GM23338 (cell line): ENCODE data around the gene CRTC3. TPM values are rescaled to one million over a fixed set of nuclear protein-coding genes. Genes with fewer than 3 reads are reported as not detected.

ENCODE experiments used
- ATAC-seq: fragments of 200-7000 bp; cut with Tn5 transposase; 3 replicates; pipeline ENCODE4 v1.9.1; 2020
- DNase-seq: peaks from one replicate; pipeline ENCODE4 v3.0.0-alpha.2; 2015; ENCODE audit warnings: low spot score
- H2AFZ ChIP-seq: fragments of 200-600 bp; sonication (generic); 2 replicates; pipeline ENCODE4 v1.8.0; 2016; ENCODE audit warnings: antibody characterized with exemption, mild to moderate bottlenecking, moderate library complexity
- H3F3A ChIP-seq: fragments of 200-600 bp; sonication (generic); replicated peaks from 2 replicates; pipeline ENCODE4 v1.8.0; 2017; ENCODE audit warnings: antibody characterized with exemption, mixed run types, low read depth
- H3K27ac ChIP-seq: fragments of 200-600 bp; sonication (generic); 2 replicates; pipeline ENCODE4 v1.6.1; 2016; ENCODE audit warnings: low read depth
- H3K27me3 ChIP-seq: fragments of 200-600 bp; sonication (generic); 2 replicates; pipeline ENCODE4 v1.8.0; 2016; ENCODE audit warnings: mild to moderate bottlenecking, mixed run types, moderate library complexity; ENCODE audit not compliant: insufficient read depth
- H3K36me3 ChIP-seq: fragments of 200-600 bp; sonication (generic); 2 replicates; pipeline ENCODE4 v1.8.0; 2016; ENCODE audit warnings: mild to moderate bottlenecking; ENCODE audit not compliant: insufficient read depth
- H3K4me1 ChIP-seq: fragments of 200-600 bp; sonication (generic); 2 replicates; pipeline ENCODE4 v1.8.0; 2016; ENCODE audit warnings: mild to moderate bottlenecking, moderate library complexity; ENCODE audit not compliant: insufficient read depth
- H3K4me2 ChIP-seq: fragments of 200-600 bp; sonication (generic); 2 replicates; pipeline ENCODE4 v1.7.1; 2017; ENCODE audit warnings: mixed run types
- H3K4me3 ChIP-seq: fragments of 200-600 bp; sonication (generic); 2 replicates; pipeline ENCODE4 v1.6.1; 2016; ENCODE audit warnings: mixed run types
- H3K79me2 ChIP-seq: fragments of 200-600 bp; sonication (generic); replicated peaks from 2 replicates; pipeline ENCODE4 v1.8.0; 2017; ENCODE audit warnings: mild to moderate bottlenecking; ENCODE audit not compliant: insufficient read depth
- H3K9me2 ChIP-seq: fragments of 200-600 bp; sonication (generic); 2 replicates; pipeline ENCODE4 v1.8.0; 2017; ENCODE audit not compliant: insufficient read depth
- H4K20me1 ChIP-seq: fragments of 200-600 bp; sonication (generic); replicated peaks from 2 replicates; pipeline ENCODE4 v1.8.0; 2017; ENCODE audit warnings: mild to moderate bottlenecking; ENCODE audit not compliant: insufficient read depth
- H3K27ac Mint-ChIP-seq: 2 replicates; pipeline ENCODE4 v1.8.0; 2020; ENCODE audit warnings: inconsistent platforms, mild to moderate bottlenecking, moderate library complexity, mixed read lengths
- H3K27me3 Mint-ChIP-seq: 3 replicates; pipeline ENCODE4 v1.8.0; 2022; ENCODE audit warnings: low read depth, mild to moderate bottlenecking, moderate library complexity, mixed read lengths, inconsistent platforms; ENCODE audit not compliant: insufficient read depth, poor library complexity
- H3K36me3 Mint-ChIP-seq: 3 replicates; pipeline ENCODE4 v1.8.0; 2021; ENCODE audit warnings: low read depth, mild to moderate bottlenecking, inconsistent platforms, moderate library complexity, mixed read lengths
- H3K4me1 Mint-ChIP-seq: 3 replicates; pipeline ENCODE4 v1.8.0; 2020; ENCODE audit warnings: mild to moderate bottlenecking, inconsistent platforms, mixed read lengths
- H3K4me3 Mint-ChIP-seq: 3 replicates; pipeline ENCODE4 v1.8.0; 2021; ENCODE audit warnings: moderate library complexity, mild to moderate bottlenecking, inconsistent platforms, mixed read lengths
- H3K9me3 Mint-ChIP-seq: 3 replicates; pipeline ENCODE4 v1.8.0; 2020; ENCODE audit warnings: moderate library complexity, mild to moderate bottlenecking, inconsistent platforms, mixed read lengths
- CTCF ChIP-seq, 2 experiments: fragments of 200-600 bp in 1 of 2; sonication (generic) in 1 of 2; conservative IDR thresholded peaks; 2 replicates each; pipeline versions ENCODE4 v1.5.1 to v1.6.1; 2016 to 2017; ENCODE audit warnings: antibody characterized with exemption in 2 of 2, low read depth in 2 of 2, mild to moderate bottlenecking in 2 of 2, moderate library complexity in 1 of 2
- EZH2 ChIP-seq: fragments of 200-600 bp; sonication (generic); IDR thresholded peaks from one replicate; pipeline ENCODE4 v1.8.0; 2017; ENCODE audit warnings: antibody characterized with exemption, mild to moderate bottlenecking, low read depth; ENCODE audit not compliant: unreplicated experiment
- JUNB ChIP-seq: IDR thresholded peaks from one replicate; pipeline ENCODE4 v1.6.1; 2016; ENCODE audit warnings: antibody characterized with exemption; ENCODE audit not compliant: unreplicated experiment
- STAT1 ChIP-seq: IDR thresholded peaks from one replicate; pipeline ENCODE4 v1.6.1; 2016; ENCODE audit warnings: antibody characterized with exemption; ENCODE audit not compliant: unreplicated experiment
- ZNF331 ChIP-seq: fragments of 250-450 bp; sonication (Bioruptor Pico); IDR thresholded peaks from 2 replicates; pipeline ENCODE4 v1.5.0; 2020; ENCODE audit warnings: low read depth, mild to moderate bottlenecking, moderate library complexity
- polyA plus RNA-seq: library from polyadenylated mRNA; unstranded; fragments of >200 nt; fragmentation: Nextera tagmentation; extraction: Ambion mirVana; gene quantifications from 2 replicates; pipeline ENCODE4 v1.2.1, GENCODE V29; 2016
- total RNA-seq: library from RNA; depleted of rRNA; stranded (reverse); fragments of >200 nt; shearing (Covaris generic); gene quantifications from 2 replicates; pipeline ENCODE4 v1.2.3, GENCODE V29; 2014
- TF ChIP-seq, protein P1 (sequence below): fragments of 250-450 bp; sonication (Bioruptor Pico); IDR thresholded peaks from 2 replicates; pipeline ENCODE4 v1.5.0; 2020; ENCODE audit warnings: mild to moderate bottlenecking, moderate library complexity

The CRTC3 gene
- total and polyA plus RNA-seq, 2 experiments from 2014 or later: 2.8 to 3.8 TPM

DNA sequence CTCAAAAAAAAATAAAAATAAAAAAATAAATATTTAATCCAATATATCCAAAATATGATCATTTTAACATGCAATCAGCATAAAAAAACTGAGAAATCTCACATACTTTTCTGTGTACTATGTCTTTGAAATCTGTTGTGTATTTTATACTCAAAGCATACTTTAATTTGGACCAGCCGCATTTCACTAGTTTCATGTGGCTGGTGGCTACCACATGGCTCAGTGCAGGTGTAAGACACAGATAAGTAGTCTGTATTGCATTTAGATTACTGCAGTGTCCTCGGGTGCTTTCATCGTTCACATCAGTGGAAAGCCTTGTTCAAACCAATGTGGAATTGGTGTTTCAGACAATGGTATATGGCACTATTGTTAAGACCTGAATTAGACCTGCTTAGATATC is 11.0 kb downstream of the CRTC3 start (continued):
- TF ChIP-seq, protein P1, sequence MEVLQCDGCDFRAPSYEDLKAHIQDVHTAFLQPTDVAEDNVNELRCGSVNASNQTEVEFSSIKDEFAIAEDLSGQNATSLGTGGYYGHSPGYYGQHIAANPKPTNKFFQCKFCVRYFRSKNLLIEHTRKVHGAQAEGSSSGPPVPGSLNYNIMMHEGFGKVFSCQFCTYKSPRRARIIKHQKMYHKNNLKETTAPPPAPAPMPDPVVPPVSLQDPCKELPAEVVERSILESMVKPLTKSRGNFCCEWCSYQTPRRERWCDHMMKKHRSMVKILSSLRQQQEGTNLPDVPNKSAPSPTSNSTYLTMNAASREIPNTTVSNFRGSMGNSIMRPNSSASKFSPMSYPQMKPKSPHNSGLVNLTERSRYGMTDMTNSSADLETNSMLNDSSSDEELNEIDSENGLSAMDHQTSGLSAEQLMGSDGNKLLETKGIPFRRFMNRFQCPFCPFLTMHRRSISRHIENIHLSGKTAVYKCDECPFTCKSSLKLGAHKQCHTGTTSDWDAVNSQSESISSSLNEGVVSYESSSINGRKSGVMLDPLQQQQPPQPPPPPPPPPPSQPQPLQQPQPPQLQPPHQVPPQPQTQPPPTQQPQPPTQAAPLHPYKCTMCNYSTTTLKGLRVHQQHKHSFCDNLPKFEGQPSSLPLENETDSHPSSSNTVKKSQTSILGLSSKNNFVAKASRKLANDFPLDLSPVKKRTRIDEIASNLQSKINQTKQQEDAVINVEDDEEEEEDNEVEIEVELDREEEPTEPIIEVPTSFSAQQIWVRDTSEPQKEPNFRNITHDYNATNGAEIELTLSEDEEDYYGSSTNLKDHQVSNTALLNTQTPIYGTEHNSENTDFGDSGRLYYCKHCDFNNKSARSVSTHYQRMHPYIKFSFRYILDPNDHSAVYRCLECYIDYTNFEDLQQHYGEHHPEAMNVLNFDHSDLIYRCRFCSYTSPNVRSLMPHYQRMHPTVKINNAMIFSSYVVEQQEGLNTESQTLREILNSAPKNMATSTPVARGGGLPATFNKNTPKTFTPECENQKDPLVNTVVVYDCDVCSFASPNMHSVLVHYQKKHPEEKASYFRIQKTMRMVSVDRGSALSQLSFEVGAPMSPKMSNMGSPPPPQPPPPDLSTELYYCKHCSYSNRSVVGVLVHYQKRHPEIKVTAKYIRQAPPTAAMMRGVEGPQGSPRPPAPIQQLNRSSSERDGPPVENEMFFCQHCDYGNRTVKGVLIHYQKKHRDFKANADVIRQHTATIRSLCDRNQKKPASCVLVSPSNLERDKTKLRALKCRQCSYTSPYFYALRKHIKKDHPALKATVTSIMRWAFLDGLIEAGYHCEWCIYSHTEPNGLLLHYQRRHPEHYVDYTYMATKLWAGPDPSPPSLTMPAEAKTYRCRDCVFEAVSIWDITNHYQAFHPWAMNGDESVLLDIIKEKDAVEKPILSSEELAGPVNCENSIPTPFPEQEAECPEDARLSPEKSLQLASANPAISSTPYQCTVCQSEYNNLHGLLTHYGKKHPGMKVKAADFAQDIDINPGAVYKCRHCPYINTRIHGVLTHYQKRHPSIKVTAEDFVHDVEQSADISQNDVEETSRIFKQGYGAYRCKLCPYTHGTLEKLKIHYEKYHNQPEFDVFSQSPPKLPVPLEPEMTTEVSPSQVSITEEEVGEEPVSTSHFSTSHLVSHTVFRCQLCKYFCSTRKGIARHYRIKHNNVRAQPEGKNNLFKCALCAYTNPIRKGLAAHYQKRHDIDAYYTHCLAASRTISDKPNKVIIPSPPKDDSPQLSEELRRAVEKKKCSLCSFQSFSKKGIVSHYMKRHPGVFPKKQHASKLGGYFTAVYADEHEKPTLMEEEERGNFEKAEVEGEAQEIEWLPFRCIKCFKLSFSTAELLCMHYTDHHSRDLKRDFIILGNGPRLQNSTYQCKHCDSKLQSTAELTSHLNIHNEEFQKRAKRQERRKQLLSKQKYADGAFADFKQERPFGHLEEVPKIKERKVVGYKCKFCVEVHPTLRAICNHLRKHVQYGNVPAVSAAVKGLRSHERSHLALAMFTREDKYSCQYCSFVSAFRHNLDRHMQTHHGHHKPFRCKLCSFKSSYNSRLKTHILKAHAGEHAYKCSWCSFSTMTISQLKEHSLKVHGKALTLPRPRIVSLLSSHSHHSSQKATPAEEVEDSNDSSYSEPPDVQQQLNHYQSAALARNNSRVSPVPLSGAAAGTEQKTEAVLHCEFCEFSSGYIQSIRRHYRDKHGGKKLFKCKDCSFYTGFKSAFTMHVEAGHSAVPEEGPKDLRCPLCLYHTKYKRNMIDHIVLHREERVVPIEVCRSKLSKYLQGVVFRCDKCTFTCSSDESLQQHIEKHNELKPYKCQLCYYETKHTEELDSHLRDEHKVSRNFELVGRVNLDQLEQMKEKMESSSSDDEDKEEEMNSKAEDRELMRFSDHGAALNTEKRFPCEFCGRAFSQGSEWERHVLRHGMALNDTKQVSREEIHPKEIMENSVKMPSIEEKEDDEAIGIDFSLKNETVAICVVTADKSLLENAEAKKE (CRISPR knock-in tag): no peak
- no peak for TF ChIP-seq STAT1
- no peak for TF ChIP-seq ZNF331 (CRISPR knock-in tag)
- no peak for TF ChIP-seq CTCF (conservative IDR thresholded peaks at IDR 0.05; ENCODE audit: low read depth in 2 of 2)

- Mint-ChIP-seq H3K4me1 (no peaks in the 10 kb centered on the region), H3K27ac (no peak overlapping the region), H3K4me3 (no peak overlapping the region), H3K36me3 (no peaks in the 10 kb centered on the region), H3K9me3 (no peaks in the 10 kb centered on the region), H3K27me3 (peaks cover 1% of the 10 kb centered on the region)
- H3K9me2 ChIP-seq: no peaks in the 10 kb centered on the region
- H3K4me1 ChIP-seq: no peaks in the 10 kb centered on the region
- DNase-seq (no peak), ATAC-seq (no peak)
- no peak overlapping the region for H3K4me2 ChIP-seq
- no peaks in the 10 kb centered on the region for H3K36me3 ChIP-seq
- H3K79me2 ChIP-seq: no peaks in the 10 kb centered on the region
- no peak overlapping the region for H3K27ac ChIP-seq
- no peaks in the 10 kb centered on the region for H3K27me3 ChIP-seq
- H4K20me1 ChIP-seq: no peaks in the 10 kb centered on the region
- no peak overlapping the region for H2AFZ ChIP-seq
- H3F3A ChIP-seq: no peaks in the 10 kb centered on the region
- H3K4me3 ChIP-seq: no peak overlapping the region
- TF ChIP-seq EZH2 (no peak), CTCF (conservative IDR thresholded peaks at IDR 0.05; ENCODE audit: low read depth in 2 of 2) (peak; percentile 40 to 41), JUNB (no peak), ZNF331 (CRISPR knock-in tag) (no peak)
Observed at GRCh38 chr15:90545095-90545494, 15.4 kb downstream of the CRTC3 start.
